ENCODE measurements around the gene SNRPA1.

DNA sequence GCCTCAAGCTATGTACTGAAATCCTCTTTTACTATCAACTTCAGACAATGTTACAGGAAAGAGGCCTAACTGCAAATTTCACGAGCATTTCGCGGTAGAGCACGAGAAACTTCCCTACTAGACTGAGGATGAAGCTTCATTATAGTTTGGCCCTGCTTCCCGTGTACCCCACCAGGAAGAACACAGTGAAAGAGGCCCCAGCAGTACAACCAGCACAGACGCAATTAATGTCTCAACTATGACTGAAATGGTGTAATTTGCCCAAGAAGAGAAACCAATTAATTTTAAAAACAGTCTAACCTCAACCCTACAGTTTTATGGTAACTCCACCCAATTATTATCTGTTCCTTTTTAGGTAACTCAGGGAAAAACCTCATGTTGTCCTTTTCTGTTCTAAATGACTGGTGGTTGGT, 55.3 kb downstream of the SNRPA1 start:
- TF ChIP-seq, protein P1, sequence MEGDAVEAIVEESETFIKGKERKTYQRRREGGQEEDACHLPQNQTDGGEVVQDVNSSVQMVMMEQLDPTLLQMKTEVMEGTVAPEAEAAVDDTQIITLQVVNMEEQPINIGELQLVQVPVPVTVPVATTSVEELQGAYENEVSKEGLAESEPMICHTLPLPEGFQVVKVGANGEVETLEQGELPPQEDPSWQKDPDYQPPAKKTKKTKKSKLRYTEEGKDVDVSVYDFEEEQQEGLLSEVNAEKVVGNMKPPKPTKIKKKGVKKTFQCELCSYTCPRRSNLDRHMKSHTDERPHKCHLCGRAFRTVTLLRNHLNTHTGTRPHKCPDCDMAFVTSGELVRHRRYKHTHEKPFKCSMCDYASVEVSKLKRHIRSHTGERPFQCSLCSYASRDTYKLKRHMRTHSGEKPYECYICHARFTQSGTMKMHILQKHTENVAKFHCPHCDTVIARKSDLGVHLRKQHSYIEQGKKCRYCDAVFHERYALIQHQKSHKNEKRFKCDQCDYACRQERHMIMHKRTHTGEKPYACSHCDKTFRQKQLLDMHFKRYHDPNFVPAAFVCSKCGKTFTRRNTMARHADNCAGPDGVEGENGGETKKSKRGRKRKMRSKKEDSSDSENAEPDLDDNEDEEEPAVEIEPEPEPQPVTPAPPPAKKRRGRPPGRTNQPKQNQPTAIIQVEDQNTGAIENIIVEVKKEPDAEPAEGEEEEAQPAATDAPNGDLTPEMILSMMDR (IDR thresholded peaks at IDR 0.05) = no peak
- TF ChIP-seq POLR2A (IDR thresholded peaks at IDR 0.05) = no peak
